NCI-H2227 (cell line): ENCODE measurements around the gene MTOR.
A peak's percentile ranks its signal among the peaks of the same experiment; 100 is the strongest.
"Not testable (repeated sequence)": the region's sequence is repeated elsewhere in the genome, so short reads cannot be mapped to it uniquely, and the experiment has no call there.

Experiments
- DNase-seq: peaks from one replicate; lab custom pipeline; 2025; ENCODE audit not compliant: unreplicated experiment; lab: John Stamatoyannopoulos, UW

MTOR gene

DNA sequence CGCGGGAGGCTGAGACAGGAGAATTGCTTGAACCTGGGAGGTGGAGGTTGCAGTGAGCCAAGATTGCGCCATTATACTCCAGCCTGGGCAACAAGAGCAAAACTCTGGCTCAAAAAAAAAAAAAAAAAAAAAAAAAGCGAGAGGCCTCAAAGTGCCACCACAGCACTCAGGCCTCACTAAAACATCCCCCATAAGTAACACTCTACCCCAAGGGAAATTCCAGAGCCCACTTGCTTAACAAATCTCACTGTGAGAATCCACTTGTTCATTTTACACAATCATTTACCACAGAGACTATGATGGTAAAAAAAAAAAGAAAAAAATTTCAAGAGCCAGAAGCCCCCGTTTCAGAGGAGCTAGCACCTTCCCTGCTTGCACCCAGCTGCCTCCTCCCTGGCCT, 136.4 kb downstream of the MTOR start:
- DNase-seq = no peak

DNA sequence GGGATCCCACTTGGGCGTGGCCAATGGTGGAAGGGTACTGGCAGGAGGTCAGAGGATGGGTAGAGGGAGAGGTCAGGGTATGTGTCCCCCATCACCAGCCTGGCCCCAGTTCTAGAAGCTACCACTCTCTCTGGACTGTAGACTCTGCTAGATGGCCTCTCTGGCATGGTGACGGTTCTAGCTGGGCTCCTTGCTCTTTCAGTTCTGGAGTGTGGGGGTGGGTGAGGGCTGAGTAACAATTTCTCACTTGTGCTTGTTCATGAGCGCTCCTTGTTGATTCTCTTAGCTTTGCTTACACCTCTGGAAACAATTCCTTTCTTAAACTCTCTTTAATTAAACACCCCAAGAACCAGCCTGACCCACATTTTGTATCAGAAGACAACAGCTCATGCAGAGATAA, 137.4 kb downstream of the MTOR start:
- DNase-seq = no peak

DNA sequence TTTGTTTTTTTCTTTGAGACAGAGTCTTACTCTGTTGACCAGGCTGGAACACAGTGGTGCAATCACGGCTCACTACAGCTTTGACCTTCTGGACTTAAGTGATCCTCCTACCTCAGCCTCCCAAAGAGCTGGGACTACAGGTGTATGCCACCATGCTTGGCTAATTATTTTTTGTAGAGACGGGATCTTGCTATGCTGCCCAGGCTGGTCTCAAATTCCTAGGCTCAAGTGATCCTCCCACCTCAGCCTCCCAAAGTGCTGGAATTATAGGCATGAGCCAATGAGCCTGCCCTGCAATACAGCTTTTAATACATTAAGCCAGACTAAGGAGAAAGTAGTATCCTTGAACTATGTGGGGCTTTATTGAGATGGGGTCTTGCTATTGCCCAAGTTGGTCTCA, 146.0 kb downstream of the MTOR start:
- no peak for DNase-seq

DNA sequence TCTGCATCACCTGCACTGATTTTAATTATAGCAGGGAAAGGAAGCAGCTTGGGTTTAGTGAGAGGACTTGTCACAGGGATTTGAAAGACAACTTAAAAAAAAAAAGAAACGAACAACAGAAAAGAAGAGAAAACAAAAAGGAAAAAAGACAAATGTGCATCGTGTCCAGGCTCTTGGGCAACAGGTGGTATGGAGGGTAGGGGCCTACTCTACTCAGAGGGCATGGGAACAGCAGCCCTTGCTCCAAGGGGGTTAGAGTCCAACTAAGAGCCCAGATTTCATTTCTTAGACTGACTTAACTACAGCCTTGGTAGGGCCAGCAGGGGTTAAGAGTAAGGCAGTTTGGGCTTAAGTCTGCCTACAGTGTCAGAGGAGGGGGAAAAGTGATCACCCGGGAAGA, 147.4 kb downstream of the MTOR start:
- no peak for DNase-seq

DNA sequence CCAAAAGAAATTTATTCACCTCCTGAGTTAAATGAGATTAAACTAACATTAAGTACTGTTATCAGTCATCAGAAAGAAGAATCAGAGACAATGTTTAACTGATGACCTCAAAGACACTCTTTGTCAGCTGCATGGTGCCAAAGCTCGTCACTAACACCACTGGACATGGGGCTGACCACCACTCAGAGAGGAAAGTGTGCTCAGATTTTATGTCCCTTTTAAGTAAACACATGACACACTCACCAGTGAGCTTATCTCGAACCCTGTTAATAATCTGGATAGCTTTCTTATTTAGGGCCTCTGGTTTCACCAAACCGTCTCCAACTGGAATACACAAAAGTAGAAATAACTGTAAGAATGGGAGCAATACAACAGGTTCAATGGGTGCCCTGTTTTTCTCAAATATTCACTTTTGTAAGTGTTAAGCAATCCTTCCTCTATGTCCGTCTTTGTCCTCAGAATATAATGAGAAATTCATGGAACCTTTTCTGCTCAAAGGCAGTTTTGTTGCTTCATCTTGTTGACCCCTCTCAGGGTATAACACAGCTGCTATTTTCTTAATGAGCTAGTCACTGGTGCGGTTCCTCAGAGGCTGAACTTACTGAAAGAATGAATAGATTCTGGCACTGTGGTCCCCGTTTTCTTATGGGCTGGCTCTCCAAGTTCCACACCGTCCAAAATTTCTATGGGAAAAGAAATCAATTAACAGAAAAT, 153.1 kb downstream of the MTOR start:
- DNase-seq = no peak

DNA sequence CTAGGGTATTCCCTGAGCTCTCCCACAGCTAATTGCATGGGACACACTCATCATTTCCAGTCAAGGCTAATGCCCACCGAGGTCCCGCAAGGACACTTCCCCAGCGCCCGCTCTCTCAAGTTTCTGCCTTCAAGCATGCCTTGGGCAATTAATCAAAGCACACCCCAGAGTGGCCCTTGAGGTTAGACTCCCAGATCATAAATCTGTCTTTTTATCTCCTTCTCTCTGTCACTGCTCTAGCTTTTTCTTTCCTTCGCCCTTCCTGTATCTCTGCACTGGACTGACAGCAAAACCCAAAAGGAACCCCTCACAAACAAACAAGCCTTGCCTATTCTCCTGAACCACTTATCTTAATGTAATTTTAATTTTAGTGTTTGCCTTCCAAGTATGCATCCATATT, 154.8 kb downstream of the MTOR start:
- DNase-seq = no peak

DNA sequence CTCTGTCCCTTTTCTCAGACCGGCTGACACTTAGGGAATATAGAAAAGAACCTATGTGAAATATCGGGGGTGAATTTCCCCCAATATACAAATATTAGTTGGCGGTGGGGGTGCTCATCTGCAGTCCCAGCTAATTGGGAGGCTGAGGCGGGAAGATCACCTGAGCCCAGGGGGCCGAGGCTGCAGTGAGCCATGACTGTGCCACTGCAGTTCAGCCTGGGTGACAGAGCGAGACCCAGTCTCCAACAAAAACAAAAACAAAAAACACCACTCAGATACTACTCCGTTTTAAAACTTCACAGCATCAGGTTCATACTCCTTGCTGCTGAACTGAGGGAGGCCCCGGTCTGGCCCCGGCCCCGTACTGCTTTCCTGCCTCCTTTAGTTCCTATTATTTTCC, 156.8 kb downstream of the MTOR start:
- no peak for DNase-seq

DNA sequence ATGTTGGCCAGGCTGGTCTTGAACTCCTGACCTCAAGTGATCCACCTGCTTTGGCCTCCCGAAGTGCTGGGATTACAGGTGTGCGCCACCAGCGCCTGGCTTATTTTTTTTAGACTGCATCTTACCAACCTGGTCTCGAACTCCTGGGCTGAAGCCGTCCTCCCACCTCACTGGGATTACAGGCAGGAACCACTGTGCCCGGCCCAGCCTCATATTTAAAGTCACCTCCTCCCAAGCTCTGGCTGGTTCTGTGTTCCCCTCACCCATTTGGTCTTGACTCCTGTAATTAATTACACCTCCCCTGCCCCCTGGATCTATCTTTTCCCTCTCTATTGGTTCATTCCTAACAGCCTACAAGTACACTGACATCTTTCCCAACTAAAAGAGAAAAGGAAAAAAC, 161.0 kb downstream of the MTOR start:
- DNase-seq = no peak

DNA sequence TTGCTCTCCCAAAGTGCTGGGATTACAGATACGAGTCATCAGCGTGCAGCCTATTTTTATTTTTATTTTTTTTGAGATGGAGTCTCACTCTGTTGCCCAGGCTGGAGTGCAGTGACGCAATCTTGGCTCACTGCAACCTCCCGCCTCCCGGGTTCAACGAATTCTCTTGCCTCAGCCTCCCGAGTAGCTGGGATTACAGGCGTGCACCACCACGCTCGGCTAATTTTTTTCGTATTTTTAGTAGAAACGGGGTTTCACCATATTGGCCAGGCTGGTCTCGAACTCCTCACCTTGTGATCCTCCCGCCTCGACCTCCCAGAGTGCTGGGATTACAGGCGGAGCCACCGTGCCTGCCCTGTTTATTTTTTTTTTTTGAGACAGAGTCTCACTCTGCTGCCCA, 161.5 kb downstream of the MTOR start:
- not testable (repeated sequence) for DNase-seq

DNA sequence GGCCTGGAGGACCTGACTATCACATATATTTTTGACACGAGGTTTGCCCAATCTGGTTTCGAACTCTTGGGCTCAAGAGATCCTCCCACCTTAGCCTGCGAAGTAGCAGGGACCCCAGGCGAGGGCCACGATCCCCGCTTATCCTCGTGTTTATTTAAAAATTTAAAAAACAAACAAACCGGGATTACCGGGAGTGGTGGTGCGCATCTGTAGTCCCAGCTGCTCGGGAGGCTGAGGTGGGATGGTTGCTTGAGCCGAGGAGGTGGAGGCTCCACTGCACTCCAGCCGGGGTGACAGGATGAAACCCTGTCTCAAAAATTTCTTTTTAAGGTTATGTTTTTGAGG, 162.2 kb downstream of the MTOR start:
- no peak for DNase-seq

DNA sequence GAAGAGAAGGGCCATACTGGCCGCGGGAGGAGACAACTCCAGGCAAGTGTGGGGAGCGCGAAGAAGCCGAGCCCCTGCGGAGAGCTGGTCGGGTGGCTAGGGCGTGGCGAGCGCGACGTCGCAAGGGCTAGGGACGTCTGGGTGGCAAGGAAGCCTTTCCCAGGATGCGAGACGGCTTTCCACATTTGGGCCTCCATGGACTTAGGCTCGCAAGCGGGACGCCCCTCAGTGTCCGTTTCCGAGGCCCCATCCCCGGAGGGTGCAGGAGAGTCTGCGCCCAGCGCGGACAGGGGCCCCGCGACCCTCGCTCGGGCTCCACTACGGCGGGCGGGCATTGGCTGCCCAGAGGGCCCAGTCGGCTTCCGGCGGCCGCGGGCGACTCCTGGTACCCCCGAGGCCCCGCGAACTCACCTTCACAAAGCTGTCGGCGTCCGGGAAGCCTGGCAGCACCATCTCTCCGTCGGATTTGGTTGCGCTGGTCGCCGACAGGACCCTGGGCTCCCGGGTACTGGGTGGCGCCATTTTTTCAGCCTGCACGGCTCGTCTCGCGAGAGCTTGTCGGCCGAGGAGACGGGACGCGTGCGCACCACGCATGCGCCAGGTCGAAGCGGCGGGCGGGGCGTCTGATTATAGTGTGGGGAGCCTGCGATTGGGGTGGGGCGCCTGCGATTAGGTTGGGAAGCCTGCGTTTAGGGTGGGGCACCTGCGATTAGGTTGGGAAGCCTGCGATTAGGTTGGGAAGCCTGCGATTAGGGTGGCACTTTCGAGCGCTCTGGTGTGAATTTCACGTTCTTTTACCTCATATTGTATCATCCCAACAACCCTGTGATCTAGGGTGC, 162.8 kb downstream of the MTOR start, which contains the start of gene EXOSC10:
Gene EXOSC10, minus strand, starts transcription at position 560 of the 839 bp plus-strand sequence. Its CDS starts 38 bp downstream, at position 522.
- peak; percentile 97 for DNase-seq

DNA sequence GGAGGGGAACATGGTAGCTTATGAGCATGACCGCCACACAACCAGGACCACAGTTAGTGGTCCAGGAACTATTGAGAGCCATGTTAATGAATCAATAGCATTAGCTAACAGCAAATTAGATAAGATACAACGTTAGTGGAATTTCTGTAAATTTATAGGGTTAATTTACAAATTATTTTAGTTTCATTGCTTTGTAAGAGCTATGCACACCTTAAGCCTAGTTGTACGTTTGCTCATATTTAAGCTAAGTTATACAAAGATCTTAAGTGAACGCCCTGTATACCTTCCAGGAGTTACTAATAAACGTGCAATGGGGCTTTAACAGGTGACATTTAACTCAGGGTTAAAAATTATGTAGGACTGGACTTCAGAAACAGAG, 163.4 kb downstream of the MTOR start:
- DNase-seq = no peak

DNA sequence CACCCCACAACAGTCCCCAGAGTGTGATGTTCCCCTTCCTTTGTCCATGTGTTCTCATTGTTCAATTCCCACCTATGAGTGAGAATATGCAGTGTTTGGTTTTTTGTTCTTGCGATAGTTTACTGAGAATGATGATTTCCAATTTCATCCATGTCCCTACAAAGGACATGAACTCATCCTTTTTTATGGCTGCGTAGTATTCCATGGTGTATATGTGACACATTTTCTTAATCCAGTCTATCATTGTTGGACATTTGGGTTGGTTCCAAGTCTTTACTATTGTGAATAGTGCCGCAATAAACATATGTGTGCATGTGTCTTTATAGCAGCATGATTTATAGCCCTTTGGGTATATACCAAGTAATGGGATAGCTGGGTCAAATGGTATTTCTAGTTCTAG, 178.6 kb downstream of the MTOR start:
- DNase-seq = not testable (repeated sequence)

DNA sequence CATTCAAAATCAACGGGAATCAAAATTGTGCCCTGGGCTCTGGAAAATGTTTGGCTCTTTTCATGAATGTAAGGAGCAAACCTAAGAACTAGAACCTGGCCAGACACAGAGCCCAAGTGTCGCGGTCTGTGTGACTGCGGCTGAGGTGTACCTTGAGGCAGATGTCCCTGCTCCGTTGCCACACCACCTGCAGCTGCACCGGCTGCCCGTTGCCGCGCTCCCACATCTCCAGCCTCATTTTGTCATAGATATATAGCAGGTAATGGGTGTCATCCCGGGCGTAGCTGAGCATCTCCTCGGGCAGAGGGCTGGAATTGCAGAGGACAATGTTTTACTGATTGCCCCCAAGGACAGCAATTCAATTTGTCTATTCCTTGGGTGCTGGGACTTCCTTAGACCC, 181.4 kb downstream of the MTOR start:
- no peak for DNase-seq

DNA sequence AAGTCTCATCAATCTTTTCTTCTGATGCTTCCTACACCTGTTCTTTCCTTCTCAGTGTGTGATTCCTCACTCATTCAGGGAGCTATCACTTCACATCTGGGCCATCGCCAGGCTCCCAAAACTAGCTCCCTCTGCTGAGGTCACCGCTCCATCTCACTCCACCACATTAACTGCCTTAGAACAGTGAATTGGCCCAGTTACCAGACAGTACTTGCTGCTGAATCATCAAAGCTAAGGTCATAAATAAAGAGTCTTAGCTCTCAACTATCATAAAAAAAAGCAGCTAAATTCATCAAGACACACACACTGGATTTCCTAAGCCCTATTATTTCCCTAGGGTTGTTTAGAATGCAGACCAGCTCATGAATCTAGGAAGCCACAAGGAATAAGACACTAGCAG, 183.7 kb downstream of the MTOR start:
- no peak for DNase-seq

DNA sequence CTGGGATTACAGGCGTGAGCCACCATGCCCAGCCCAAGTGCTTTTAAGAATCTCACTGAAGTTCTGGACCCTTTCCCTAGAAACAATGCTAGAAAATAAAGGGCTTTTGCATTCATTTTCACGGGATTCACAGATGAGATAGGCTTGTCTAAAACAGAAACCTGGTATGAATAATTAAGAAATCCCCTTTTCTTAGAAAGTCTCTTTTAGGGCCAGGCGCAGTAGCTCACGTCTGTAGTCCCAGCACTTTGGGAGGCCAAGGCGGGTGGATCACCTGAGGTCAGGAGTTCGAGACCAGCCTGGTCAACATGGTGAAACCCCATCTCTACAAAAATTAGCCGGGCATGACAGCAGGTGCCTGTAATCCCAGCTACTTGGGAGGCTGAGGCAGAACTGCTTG, 189.0 kb downstream of the MTOR start:
- DNase-seq = not testable (repeated sequence)

DNA sequence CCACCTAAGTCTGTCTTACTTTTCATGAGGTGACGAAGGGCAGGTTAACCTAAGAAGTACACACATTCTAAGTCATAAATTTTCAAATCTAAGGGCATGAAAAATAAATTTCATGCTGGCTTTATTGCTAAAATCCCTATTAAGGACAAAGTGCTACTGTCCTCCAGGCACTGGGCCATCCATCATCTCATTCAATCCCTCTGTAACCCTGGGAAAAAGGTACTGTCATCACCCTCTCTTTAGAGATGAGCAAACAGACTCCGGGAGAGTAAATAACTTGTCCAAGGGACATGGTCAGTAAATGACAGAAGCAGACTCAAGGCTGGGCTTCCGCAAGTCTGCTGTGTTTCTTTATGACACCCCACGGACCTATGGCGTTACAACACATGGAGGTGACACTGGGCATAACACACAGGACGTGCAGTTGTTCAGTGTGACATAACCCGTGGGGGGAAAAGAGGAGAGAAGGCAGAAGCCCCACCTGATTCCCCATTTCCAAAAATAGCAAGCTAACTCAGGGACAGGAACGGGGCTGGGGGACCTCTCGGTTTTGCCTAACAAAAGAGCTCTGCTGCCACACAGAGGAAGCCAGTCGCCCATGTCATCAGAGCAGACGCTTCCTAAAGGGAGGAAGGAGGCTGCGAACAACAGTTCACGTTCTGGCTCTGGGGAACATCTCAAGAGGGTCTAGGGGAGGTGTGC, 190.0 kb downstream of the MTOR start:
- DNase-seq = no peak

DNA sequence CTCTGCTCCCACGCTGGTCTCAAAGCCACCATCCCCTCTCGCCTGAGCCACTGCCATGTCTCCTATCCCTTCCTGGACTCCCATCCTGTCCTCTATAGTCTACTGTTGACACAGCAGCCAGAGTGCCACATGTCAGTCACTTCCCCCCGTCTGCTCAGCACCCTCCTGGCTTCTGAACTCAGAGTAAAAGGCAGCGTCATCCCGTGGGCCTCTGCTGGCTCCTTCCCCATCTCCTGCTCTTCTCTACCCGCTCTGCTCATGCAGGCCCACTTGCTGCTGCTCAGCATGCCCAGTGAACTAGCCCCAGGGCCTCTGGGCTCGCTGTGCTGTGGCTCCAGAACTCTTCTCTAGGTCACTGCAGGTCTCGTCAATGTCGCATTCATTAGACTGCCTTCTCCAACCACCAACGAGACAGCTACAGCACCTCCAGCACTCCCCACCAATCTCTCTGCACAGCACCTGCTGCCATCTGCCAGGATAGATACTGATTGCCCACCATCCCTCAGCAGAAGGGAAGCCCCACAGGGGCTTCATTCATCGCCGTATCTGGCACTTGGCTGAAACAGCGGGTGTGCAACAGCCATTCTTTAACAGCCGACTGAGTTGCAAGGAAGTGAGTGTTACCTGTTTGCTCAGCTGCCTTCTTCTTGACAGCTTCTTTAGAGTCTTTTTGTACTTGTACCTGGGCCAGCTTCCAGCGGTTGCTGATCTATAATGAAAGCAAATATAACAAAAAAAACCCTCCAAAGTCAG, 190.7 kb downstream of the MTOR start:
- no peak for DNase-seq

DNA sequence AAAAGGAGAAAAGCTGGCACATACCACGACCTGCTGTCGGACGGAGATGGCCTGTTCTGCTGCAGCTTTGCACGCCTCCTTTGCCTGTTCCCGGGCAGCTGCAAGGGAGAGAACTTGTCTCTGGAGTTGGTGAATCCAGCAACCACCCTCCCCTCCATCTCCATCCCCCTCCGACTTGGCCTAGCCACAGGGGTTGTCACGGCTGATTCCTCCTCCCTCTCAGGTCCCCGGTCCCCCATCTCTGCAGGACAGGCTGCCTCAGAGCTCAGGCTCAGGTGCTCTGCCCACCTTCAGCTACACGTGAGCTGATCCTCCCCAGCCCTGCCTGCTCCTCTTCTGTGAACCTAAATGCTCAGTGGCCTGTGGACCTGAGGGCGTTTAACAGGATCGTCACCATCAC, 191.5 kb downstream of the MTOR start:
- no peak for DNase-seq

DNA sequence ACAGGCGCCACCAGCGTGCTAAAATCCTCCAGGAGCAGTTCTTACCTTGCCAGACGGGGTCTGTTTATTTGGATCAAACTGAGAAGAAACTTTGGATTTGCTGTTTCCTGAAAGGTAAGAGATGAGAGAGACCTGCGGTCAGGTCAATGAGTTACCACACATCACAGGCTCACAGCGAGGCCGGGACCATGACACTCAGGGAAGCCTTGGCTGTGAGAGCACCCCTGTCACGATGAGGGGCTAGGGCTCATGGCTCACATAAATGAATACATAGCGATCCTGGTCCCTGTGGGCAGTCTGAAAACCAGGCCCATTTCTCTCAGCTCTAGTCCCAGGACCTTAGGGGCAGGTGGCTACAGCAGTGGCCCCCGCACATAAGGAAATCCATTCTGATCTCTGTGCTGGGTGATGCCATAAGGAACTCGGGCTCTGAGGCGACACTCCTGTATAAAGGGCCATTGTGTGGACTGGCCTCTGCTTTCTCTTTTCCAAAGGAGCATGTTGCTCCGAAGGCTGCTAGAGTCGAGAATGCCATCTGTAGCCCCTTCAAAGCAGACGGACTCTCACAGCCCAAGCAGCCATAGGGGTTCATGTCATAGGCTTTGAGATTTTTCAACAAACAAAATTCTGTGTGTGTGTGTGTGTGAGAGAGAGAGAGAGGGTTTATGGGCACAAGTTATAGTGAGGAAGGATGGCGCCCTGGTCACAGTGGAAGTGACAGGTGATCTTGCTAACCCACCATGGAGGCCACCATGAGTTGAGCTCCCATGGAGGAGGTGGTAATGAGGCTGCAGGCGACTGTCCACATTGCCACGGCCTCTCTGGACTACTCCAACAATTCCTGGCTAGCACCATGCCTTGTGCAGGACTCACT, 193.5 kb downstream of the MTOR start:
- DNase-seq = no peak
